Endothelial cell of umbilical vein (primary cell): Measurements from ENCODE around the gene GLIPR1L1.

Experiments used
- EZH2 ChIP-seq: IDR thresholded peaks from 2 replicates; pipeline ENCODE4 v1.6.1; 2012; ENCODE audit warnings: borderline replicate concordance, low read depth, mild to moderate bottlenecking, moderate library complexity, low read length, inconsistent platforms; ENCODE audit not compliant: severe bottlenecking
- FOS ChIP-seq: IDR thresholded peaks from 2 replicates; pipeline ENCODE4 v1.6.1; 2011; ENCODE audit warnings: mild to moderate bottlenecking, low read length, moderate library complexity, borderline replicate concordance; ENCODE audit not compliant: insufficient read depth
- GATA2 ChIP-seq: IDR thresholded peaks from 2 replicates; pipeline ENCODE4 v1.7.0; 2011; ENCODE audit warnings: low read depth, mild to moderate bottlenecking, moderate library complexity, mixed read lengths, low read length; ENCODE audit not compliant: insufficient read length, insufficient read depth
- JUN ChIP-seq: IDR thresholded peaks from 2 replicates; pipeline ENCODE4 v1.6.1; 2011; ENCODE audit warnings: borderline replicate concordance, low read depth; ENCODE audit not compliant: insufficient read length, insufficient read depth
- MYC ChIP-seq: IDR thresholded peaks from one replicate; pipeline ENCODE4 v1.6.1; 2011; ENCODE audit warnings: mild to moderate bottlenecking, low read depth, low read length
- POLR2A ChIP-seq: IDR thresholded peaks from 2 replicates; pipeline ENCODE4 v1.6.1; 2012; ENCODE audit warnings: low read depth, mild to moderate bottlenecking, control low read depth, low read length
- POLR2AphosphoS5 ChIP-seq: IDR thresholded peaks from 2 replicates; pipeline ENCODE4 v1.6.1; 2012; ENCODE audit warnings: low read depth, mild to moderate bottlenecking, control low read depth, low read length, moderate library complexity; ENCODE audit not compliant: insufficient read depth
- TF ChIP-seq, protein P1 (sequence below), 2 donors: IDR thresholded peaks; 1 replicate in 1 of 2; 2 replicates in 1 of 2; pipeline ENCODE4 v1.5.1; 2011; ENCODE audit warnings: low read length in 2 of 2, mild to moderate bottlenecking in 2 of 2, moderate library complexity in 2 of 2, control low read depth in 1 of 2, inconsistent platforms in 1 of 2, low read depth in 1 of 2; ENCODE audit not compliant: insufficient read depth in 1 of 2; ENCODE audit errors: extremely low read depth in 1 of 2
- TF ChIP-seq, protein P2 (sequence below): IDR thresholded peaks from 2 replicates; pipeline ENCODE4 v1.6.1; 2011; ENCODE audit not compliant: insufficient read depth, insufficient read length

- TF ChIP-seq POLR2A (no peak), EZH2 (no peak), POLR2AphosphoS5 (no peak), MYC (no peak), FOS (no peak), JUN (no peak), GATA2 (no peak)
- TF ChIP-seq, protein P1, sequence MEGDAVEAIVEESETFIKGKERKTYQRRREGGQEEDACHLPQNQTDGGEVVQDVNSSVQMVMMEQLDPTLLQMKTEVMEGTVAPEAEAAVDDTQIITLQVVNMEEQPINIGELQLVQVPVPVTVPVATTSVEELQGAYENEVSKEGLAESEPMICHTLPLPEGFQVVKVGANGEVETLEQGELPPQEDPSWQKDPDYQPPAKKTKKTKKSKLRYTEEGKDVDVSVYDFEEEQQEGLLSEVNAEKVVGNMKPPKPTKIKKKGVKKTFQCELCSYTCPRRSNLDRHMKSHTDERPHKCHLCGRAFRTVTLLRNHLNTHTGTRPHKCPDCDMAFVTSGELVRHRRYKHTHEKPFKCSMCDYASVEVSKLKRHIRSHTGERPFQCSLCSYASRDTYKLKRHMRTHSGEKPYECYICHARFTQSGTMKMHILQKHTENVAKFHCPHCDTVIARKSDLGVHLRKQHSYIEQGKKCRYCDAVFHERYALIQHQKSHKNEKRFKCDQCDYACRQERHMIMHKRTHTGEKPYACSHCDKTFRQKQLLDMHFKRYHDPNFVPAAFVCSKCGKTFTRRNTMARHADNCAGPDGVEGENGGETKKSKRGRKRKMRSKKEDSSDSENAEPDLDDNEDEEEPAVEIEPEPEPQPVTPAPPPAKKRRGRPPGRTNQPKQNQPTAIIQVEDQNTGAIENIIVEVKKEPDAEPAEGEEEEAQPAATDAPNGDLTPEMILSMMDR (IDR thresholded peaks at IDR 0.05; ENCODE audit: extremely low read depth in 1 of 2, insufficient read depth in 1 of 2, low read depth in 1 of 2, low read length in 2 of 2): no peak
- TF ChIP-seq, protein P2, sequence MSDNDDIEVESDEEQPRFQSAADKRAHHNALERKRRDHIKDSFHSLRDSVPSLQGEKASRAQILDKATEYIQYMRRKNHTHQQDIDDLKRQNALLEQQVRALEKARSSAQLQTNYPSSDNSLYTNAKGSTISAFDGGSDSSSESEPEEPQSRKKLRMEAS: no peak
Measured at GRCh38 chr12:75329918-75330826, 4.3 kb upstream of the GLIPR1L1 start, which contains the start of gene CAPS2.
